Muscle layer of colon (tissue), 2 donors: Measurements from ENCODE around the gene NEK11.

ENCODE experiments used
- H3K27ac ChIP-seq: one replicate; pipeline ENCODE4 v1.7.0; 2013; ENCODE audit warnings: low read depth, mild to moderate bottlenecking, low read length, moderate library complexity
- H3K27me3 ChIP-seq, 2 donors: one replicate each; pipeline ENCODE4 v1.7.0; 2013; ENCODE audit warnings: low read length in 2 of 2, mild to moderate bottlenecking in 2 of 2; ENCODE audit not compliant: insufficient read depth in 2 of 2, control insufficient read depth in 1 of 2
- H3K36me3 ChIP-seq: one replicate; pipeline ENCODE4 v1.7.0; 2013; ENCODE audit warnings: mild to moderate bottlenecking, low read length; ENCODE audit not compliant: insufficient read depth
- H3K4me1 ChIP-seq: one replicate; pipeline ENCODE4 v1.7.0; 2013; ENCODE audit warnings: mild to moderate bottlenecking, low read length; ENCODE audit not compliant: insufficient read depth
- H3K4me3 ChIP-seq, 2 donors: one replicate each; pipeline ENCODE4 v1.7.0; 2013; ENCODE audit warnings: low read length in 2 of 2, low read depth in 1 of 2, mild to moderate bottlenecking in 1 of 2, moderate library complexity in 1 of 2
- H3K9ac ChIP-seq: one replicate; pipeline ENCODE4 v1.7.0; 2013; ENCODE audit warnings: low read length
- H3K9me3 ChIP-seq: one replicate; pipeline ENCODE4 v1.7.0; 2013; ENCODE audit warnings: mild to moderate bottlenecking, low read length
- donor health status: abdominal sarcoma.
- donor health status: Adenocarcinoma of cecum.

Gene NEK11

GRCh38 chr3:131393051-131393450 is 366.4 kb downstream of the NEK11 start:
- Histone ChIP-seq H3K36me3 (no peaks in the 10 kb centered on the region), H3K9me3 (no peaks in the 10 kb centered on the region), H3K27me3 (no peaks in the 10 kb centered on the region), H3K4me3 (no peak overlapping the region), H3K9ac (no peak overlapping the region), H3K4me1 (no peaks in the 10 kb centered on the region), H3K27ac (no peak overlapping the region)

DNA sequence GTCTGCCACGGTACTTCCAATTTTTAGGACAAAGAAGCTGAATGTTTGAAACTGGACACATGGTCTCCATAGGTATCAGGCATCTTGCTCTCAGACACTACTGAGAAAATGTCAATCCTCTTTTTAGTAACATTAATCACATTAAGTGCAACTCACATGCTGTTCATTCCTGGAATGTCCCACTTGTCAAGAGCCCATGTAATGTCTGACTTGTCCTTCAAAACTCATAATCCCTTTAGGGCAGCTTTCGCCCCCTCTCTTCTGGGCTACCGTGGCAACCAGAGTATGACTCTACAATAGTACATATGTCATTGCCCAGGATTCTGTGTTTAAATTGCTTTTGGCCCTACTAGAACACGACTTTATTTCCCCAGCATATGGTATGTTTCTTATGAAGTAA is 367.2 kb downstream of the NEK11 start:
- H3K4me1 ChIP-seq, result no peaks in the 10 kb centered on the region
- H3K27ac ChIP-seq, result no peak overlapping the region
- H3K9me3 ChIP-seq, result no peaks in the 10 kb centered on the region
- H3K9ac ChIP-seq, result no peak overlapping the region
- H3K4me3 ChIP-seq, result no peak overlapping the region
- no peaks in the 10 kb centered on the region for H3K27me3 ChIP-seq
- no peaks in the 10 kb centered on the region for H3K36me3 ChIP-seq

DNA sequence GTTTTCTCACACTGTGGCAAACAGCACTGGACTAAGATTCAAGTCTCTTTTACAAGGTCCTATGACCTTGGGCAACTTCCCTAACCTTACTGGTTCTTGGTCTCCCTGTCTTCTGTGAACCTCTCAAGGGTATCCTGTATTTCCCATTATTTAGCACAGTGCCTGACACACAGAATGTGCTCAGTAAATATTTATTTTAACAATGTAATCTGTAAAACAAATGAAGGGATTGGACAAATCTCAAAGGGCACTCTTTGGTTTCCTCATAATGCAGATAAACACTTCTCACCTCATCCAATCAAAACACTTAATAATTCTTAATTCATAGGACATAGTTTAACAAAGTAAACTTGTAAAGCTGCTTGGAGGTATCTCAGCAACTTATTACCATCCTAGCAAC is 367.7 kb downstream of the NEK11 start:
- Histone ChIP-seq H3K4me1 (no peaks in the 10 kb centered on the region), H3K9ac (no peak overlapping the region), H3K27me3 (no peaks in the 10 kb centered on the region), H3K9me3 (no peaks in the 10 kb centered on the region), H3K36me3 (no peaks in the 10 kb centered on the region), H3K4me3 (no peak overlapping the region), H3K27ac (no peak overlapping the region)

DNA sequence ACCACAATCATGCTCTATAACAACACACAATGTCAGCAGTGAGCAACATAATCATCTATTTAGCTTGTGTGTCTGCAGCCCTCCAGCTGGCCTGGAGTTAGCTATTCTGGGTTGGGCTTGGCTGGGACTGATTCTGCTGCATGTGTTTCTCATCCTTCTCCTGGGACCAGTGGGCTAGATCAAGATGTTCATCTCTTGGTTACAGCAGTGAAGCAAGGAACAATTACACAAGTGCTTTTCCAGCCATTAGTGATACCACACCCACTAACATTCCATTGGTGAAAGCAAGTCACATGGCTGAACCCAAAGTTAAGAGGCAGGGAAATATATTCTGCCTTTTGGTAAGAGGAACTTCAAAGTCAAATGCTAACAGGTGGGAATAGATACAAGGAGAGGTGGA is 369.5 kb downstream of the NEK11 start:
- no peaks in the 10 kb centered on the region for H3K36me3 ChIP-seq
- no peak overlapping the region for H3K9ac ChIP-seq
- no peaks in the 10 kb centered on the region for H3K4me1 ChIP-seq
- H3K27me3 ChIP-seq, result no peaks in the 10 kb centered on the region
- no peaks in the 10 kb centered on the region for H3K9me3 ChIP-seq
- H3K27ac ChIP-seq, result no peak overlapping the region
- H3K4me3 ChIP-seq, result no peak overlapping the region

- Histone ChIP-seq H3K9ac (no peak overlapping the region), H3K4me1 (no peaks in the 10 kb centered on the region), H3K27ac (no peak overlapping the region), H3K9me3 (no peaks in the 10 kb centered on the region), H3K4me3 (no peak overlapping the region), H3K36me3 (no peaks in the 10 kb centered on the region), H3K27me3 (no peaks in the 10 kb centered on the region)
Measured at GRCh38 chr3:131397889-131398288, 371.2 kb downstream of the NEK11 start.
